DND-41 (cell line): ENCODE results near the gene CYYR1.

Source experiments
- ATAC-seq: fragments of 200-7000 bp; cut with Tn5 transposase; 3 replicates; pipeline ENCODE4 v1.9.1; 2021; ENCODE audit warnings: low read depth; ENCODE audit not compliant: insufficient read depth
- DNase-seq: peaks from one replicate; pipeline ENCODE4 v3.0.0-alpha.2; 2020
- H2AFZ ChIP-seq: 2 replicates; pipeline ENCODE4 v1.6.0; 2012; ENCODE audit warnings: low read depth, low read length
- H3K27ac ChIP-seq: 2 replicates; pipeline ENCODE4 v1.5.1; 2012; ENCODE audit warnings: low read length, inconsistent platforms
- H3K27me3 ChIP-seq: fragments of 200-600 bp; sonication (generic); 2 replicates; pipeline ENCODE4 v1.6.0; 2012; ENCODE audit warnings: low read length, mild to moderate bottlenecking, inconsistent platforms; ENCODE audit not compliant: insufficient read depth, poor library complexity
- H3K36me3 ChIP-seq: 2 replicates; pipeline ENCODE4 v1.5.1; 2012; ENCODE audit warnings: low read length, inconsistent platforms; ENCODE audit not compliant: insufficient read depth
- H3K4me1 ChIP-seq: 2 replicates; pipeline ENCODE4 v1.5.1; 2012; ENCODE audit warnings: mild to moderate bottlenecking, low read length; ENCODE audit not compliant: insufficient read depth
- H3K4me2 ChIP-seq: 2 replicates; pipeline ENCODE4 v1.6.0; 2012; ENCODE audit warnings: mild to moderate bottlenecking, moderate library complexity, low read length, inconsistent platforms; ENCODE audit not compliant: insufficient read depth
- H3K4me3 ChIP-seq, 2 experiments: fragments of 200-600 bp in 1 of 2; shearing (Covaris generic) in 1 of 2; 2 replicates each; pipeline ENCODE4 v1.5.1; 2012 to 2016; ENCODE audit warnings: inconsistent platforms in 2 of 2, low read length in 2 of 2, mild to moderate bottlenecking in 2 of 2, low read depth in 1 of 2, moderate library complexity in 1 of 2
- H3K79me2 ChIP-seq: 2 replicates; pipeline ENCODE4 v1.6.0; 2012; ENCODE audit warnings: low read length, inconsistent platforms; ENCODE audit not compliant: insufficient read depth
- H3K9ac ChIP-seq: 2 replicates; pipeline ENCODE4 v1.6.0; 2012; ENCODE audit warnings: low read depth, mild to moderate bottlenecking, inconsistent platforms, low read length, moderate library complexity
- H3K9me3 ChIP-seq: 2 replicates; pipeline ENCODE4 v1.5.1; 2012; ENCODE audit warnings: low read length, moderate library complexity, mild to moderate bottlenecking, inconsistent platforms; ENCODE audit not compliant: insufficient read depth, severe bottlenecking
- H4K20me1 ChIP-seq: 2 replicates; pipeline ENCODE4 v1.6.0; 2012; ENCODE audit warnings: low read length; ENCODE audit not compliant: insufficient read depth
- CTCF ChIP-seq: IDR thresholded peaks from 2 replicates; pipeline ENCODE4 v1.5.1; 2012; ENCODE audit warnings: borderline replicate concordance, low read length, moderate library complexity, mild to moderate bottlenecking; ENCODE audit not compliant: poor library complexity, severe bottlenecking; ENCODE audit errors: extremely low read depth
- EZH2 ChIP-seq: IDR thresholded peaks from 3 replicates; pipeline ENCODE4 v1.6.1; 2012; ENCODE audit warnings: borderline replicate concordance, low read depth, mild to moderate bottlenecking, moderate library complexity, low read length, inconsistent platforms; ENCODE audit not compliant: severe bottlenecking

Gene CYYR1

GRCh38 chr21:26529526-26529925, 43.6 kb downstream of the CYYR1 start:
- Histone ChIP-seq H3K9me3 (no peaks in the 10 kb centered on the region), H3K27ac (no peak overlapping the region), H4K20me1 (no peaks in the 10 kb centered on the region), H3K4me2 (no peak overlapping the region), H3K27me3 (no peaks in the 10 kb centered on the region), H3K36me3 (no peaks in the 10 kb centered on the region), H3K79me2 (no peaks in the 10 kb centered on the region), H3K9ac (no peak overlapping the region), H3K4me1 (no peaks in the 10 kb centered on the region), H3K4me3 (no peak overlapping the region), H2AFZ (no peak overlapping the region)
- no peak for TF ChIP-seq EZH2
- no peak for TF ChIP-seq CTCF
- DNase-seq (no peak), ATAC-seq (no peak)

GRCh38 chr21:26528882-26529281, 44.2 kb downstream of the CYYR1 start:
- TF ChIP-seq CTCF, result no peak
- TF ChIP-seq EZH2, result no peak
- DNase-seq (no peak), ATAC-seq (no peak)
- Histone ChIP-seq H4K20me1 (no peaks in the 10 kb centered on the region), H3K9me3 (no peaks in the 10 kb centered on the region), H3K36me3 (no peaks in the 10 kb centered on the region), H3K4me3 (no peak overlapping the region), H3K27ac (no peak overlapping the region), H3K4me2 (no peak overlapping the region), H3K79me2 (no peaks in the 10 kb centered on the region), H3K27me3 (no peaks in the 10 kb centered on the region), H3K9ac (no peak overlapping the region), H3K4me1 (no peaks in the 10 kb centered on the region), H2AFZ (no peak overlapping the region)

- H3K27me3 ChIP-seq, result no peaks in the 10 kb centered on the region
- H3K9me3 ChIP-seq, result peaks cover 3% of the 10 kb centered on the region
- no peak for ATAC-seq
- no peak overlapping the region for H3K27ac ChIP-seq
- H3K36me3 ChIP-seq, result no peaks in the 10 kb centered on the region
- no peak for DNase-seq
- H4K20me1 ChIP-seq, result no peaks in the 10 kb centered on the region
- no peak overlapping the region for H2AFZ ChIP-seq
- H3K4me2 ChIP-seq, result no peak overlapping the region
- no peaks in the 10 kb centered on the region for H3K79me2 ChIP-seq
- no peaks in the 10 kb centered on the region for H3K4me1 ChIP-seq
- no peak overlapping the region for H3K9ac ChIP-seq
- TF ChIP-seq EZH2 (no peak), CTCF (no peak)
- H3K4me3 ChIP-seq, result no peak overlapping the region
Measured at GRCh38 chr21:26522704-26523103, 50.4 kb downstream of the CYYR1 start.

GRCh38 chr21:26519142-26519541, 53.9 kb downstream of the CYYR1 start:
- Histone ChIP-seq H2AFZ (no peak overlapping the region), H3K36me3 (no peaks in the 10 kb centered on the region), H3K79me2 (no peaks in the 10 kb centered on the region), H4K20me1 (no peaks in the 10 kb centered on the region), H3K27ac (no peak overlapping the region), H3K9me3 (peaks cover 3% of the 10 kb centered on the region), H3K9ac (no peak overlapping the region), H3K4me1 (no peaks in the 10 kb centered on the region), H3K27me3 (no peaks in the 10 kb centered on the region), H3K4me3 (no peak overlapping the region), H3K4me2 (no peak overlapping the region)
- TF ChIP-seq EZH2 (no peak), CTCF (no peak)
- DNase-seq (no peak), ATAC-seq (no peak)
